GM12878 (cell line): ENCODE results near the gene MTFMT. TPM values are rescaled to one million over a fixed set of nuclear protein-coding genes. Genes with fewer than 3 reads are reported as not detected.

Experiments
- ATAC-seq: fragments of 200-7000 bp; cut with Tn5 transposase; 3 replicates; pipeline ENCODE4 v1.9.1; 2020; ENCODE audit warnings: mild to moderate bottlenecking, moderate library complexity
- BruUV-seq: library from RNA; stranded (reverse); fragments of 400-500 nt; replicated peaks from 2 replicates; lab custom pipeline; 2021; lab: Mats Ljungman, UMichigan
- CTCF ChIA-PET: fragments of 300-600 bp; sonication (Branson Sonifier 250); formaldehyde crosslinking; extraction: SDS; loops from one replicate; lab custom pipeline; 2021; ENCODE audit warnings: inconsistent platforms; lab: Yijun Ruan, JAX
- POLR2A ChIA-PET: fragments of 350-600 bp; formaldehyde crosslinking; extraction: SDS; loops from one replicate; lab custom pipeline; 2021; ENCODE audit warnings: inconsistent platforms; lab: Charles Lee
- RAD21 ChIA-PET: fragments of 300-600 bp; sonication (Branson Sonifier 250); formaldehyde crosslinking; loops from one replicate; lab custom pipeline; 2023; ENCODE audit warnings: antibody characterized with exemption; ENCODE audit not compliant: unreplicated experiment; lab: Charles Lee
- SMC1A ChIA-PET: fragments of 300-600 bp; sonication (Branson Sonifier 250); formaldehyde crosslinking; loops from one replicate; lab custom pipeline; 2023; ENCODE audit not compliant: unreplicated experiment, uncharacterized antibody; lab: Charles Lee
- DNase-seq: peaks from one replicate; pipeline ENCODE4 v3.0.0-alpha.2; 2011; ENCODE audit warnings: low read depth, low spot score
- FAIRE-seq: peaks from 3 replicates; lab custom pipeline; 2011; peaks lifted over from hg19 to GRCh38; lab: Jason Lieb, UNC
- H2AFZ ChIP-seq: 2 replicates; pipeline ENCODE4 v1.6.0; 2011; ENCODE audit warnings: low read depth, low read length, control low read depth; ENCODE audit not compliant: control insufficient read depth
- H3K27ac ChIP-seq: 2 replicates; pipeline ENCODE4 v1.5.1; 2011; ENCODE audit warnings: control low read depth; ENCODE audit not compliant: control insufficient read depth, insufficient read depth
- H3K27me3 ChIP-seq, 2 experiments: replicated peaks in 1 of 2; 2 replicates each; pipeline versions ENCODE4 v1.6.0 to v1.6.1; 2011; ENCODE audit warnings: low read length in 1 of 2; ENCODE audit not compliant: control insufficient read depth in 2 of 2, insufficient read depth in 2 of 2
- H3K36me3 ChIP-seq, 2 experiments: 2 replicates each; pipeline ENCODE4 v1.5.1; 2011; ENCODE audit warnings: low read length in 1 of 2; ENCODE audit not compliant: control insufficient read depth in 2 of 2, insufficient read depth in 2 of 2
- H3K4me1 ChIP-seq: 2 replicates; pipeline ENCODE4 v1.6.1; 2011; ENCODE audit warnings: mild to moderate bottlenecking, low read length, moderate library complexity, mixed read lengths; ENCODE audit not compliant: control insufficient read depth, insufficient read depth
- H3K4me2 ChIP-seq: 2 replicates; pipeline ENCODE4 v1.6.0; 2011; ENCODE audit warnings: control low read depth; ENCODE audit not compliant: control insufficient read depth, insufficient read depth
- H3K4me3 ChIP-seq: fragments of 200-600 bp; sonication (generic); 2 replicates; pipeline ENCODE4 v1.5.1; 2016
- H3K79me2 ChIP-seq: 2 replicates; pipeline ENCODE4 v1.6.0; 2011; ENCODE audit warnings: low read length; ENCODE audit not compliant: control insufficient read depth, insufficient read depth
- H3K9ac ChIP-seq: 2 replicates; pipeline ENCODE4 v1.8.0; 2011; ENCODE audit warnings: low read length, control low read depth, mixed read lengths; ENCODE audit not compliant: control insufficient read depth, insufficient read depth
- H3K9me3 ChIP-seq: replicated peaks from 3 replicates; pipeline ENCODE4 v1.5.1; 2011; ENCODE audit warnings: mild to moderate bottlenecking, low read length; ENCODE audit not compliant: control insufficient read depth, insufficient read depth
- H4K20me1 ChIP-seq: 2 replicates; pipeline ENCODE4 v1.6.0; 2011; ENCODE audit not compliant: control insufficient read depth, insufficient read depth
- BHLHE40 ChIP-seq, 2 experiments: fragments of 450-650 bp in 1 of 2; IDR thresholded peaks; 2 replicates each; pipeline ENCODE4 v1.6.1; 2011 to 2017; ENCODE audit warnings: low read depth in 2 of 2, borderline replicate concordance in 1 of 2, improper control_type of control experiment in 1 of 2, low read length in 1 of 2, mild to moderate bottlenecking in 1 of 2
- ESRRA ChIP-seq: IDR thresholded peaks from 2 replicates; pipeline ENCODE4 v1.6.1; 2012; ENCODE audit warnings: mild to moderate bottlenecking, low read length, improper control_type of control experiment
- FOXM1 ChIP-seq: IDR thresholded peaks from 2 replicates; pipeline ENCODE4 v1.6.1; 2012; ENCODE audit warnings: low read depth, mild to moderate bottlenecking, inconsistent platforms, low read length, moderate library complexity
- HDAC2 ChIP-seq: fragments of 200-600 bp; sonication (generic); IDR thresholded peaks from 2 replicates; pipeline ENCODE4 v1.6.1; 2017
- IKZF2 ChIP-seq, 2 experiments: fragments of 450-650 bp; IDR thresholded peaks; 2 replicates each; pipeline ENCODE4 v1.6.1; 2017; ENCODE audit warnings: mild to moderate bottlenecking in 2 of 2, moderate library complexity in 2 of 2
- KDM1A ChIP-seq: fragments of 200-600 bp; sonication (generic); IDR thresholded peaks from 2 replicates; pipeline ENCODE4 v1.6.1; 2016; ENCODE audit warnings: borderline replicate concordance
- NFYB ChIP-seq: IDR thresholded peaks from 2 replicates; pipeline ENCODE4 v1.6.1; 2011; ENCODE audit warnings: low read depth, mild to moderate bottlenecking, low read length, improper control_type of control experiment, moderate library complexity; ENCODE audit not compliant: insufficient read depth
- NR2F1 ChIP-seq: fragments of 450-650 bp; conservative IDR thresholded peaks from 2 replicates; pipeline ENCODE4 v1.6.1; 2017; ENCODE audit warnings: mild to moderate bottlenecking
- RCOR1 ChIP-seq: conservative IDR thresholded peaks from 2 replicates; pipeline ENCODE4 v1.6.1; 2012; ENCODE audit warnings: low read depth, low read length, improper control_type of control experiment
- SUZ12 ChIP-seq: fragments of 200-600 bp; sonication (generic); IDR thresholded peaks from one replicate; pipeline ENCODE4 v1.6.1; 2018; ENCODE audit warnings: antibody characterized with exemption, mild to moderate bottlenecking; ENCODE audit not compliant: unreplicated experiment
- TCF3 ChIP-seq: IDR thresholded peaks from 2 replicates; pipeline ENCODE4 v1.6.1; 2012; ENCODE audit warnings: low read depth, mild to moderate bottlenecking, low read length, borderline replicate concordance; ENCODE audit not compliant: insufficient read depth
- WRNIP1 ChIP-seq: IDR thresholded peaks from 2 replicates; pipeline ENCODE4 v1.6.1; 2011; ENCODE audit warnings: low read depth, low read length, improper control_type of control experiment, borderline replicate concordance
- WGBS: methylation state at CpG from one replicate; pipeline ENCODE4 v1.1.6; 2016; ENCODE audit warnings: low lambda C conversion rate; ENCODE audit not compliant: insufficient replicate concordance, insufficient coverage; ENCODE audit errors: missing lambda C conversion rate; 5-methylcytosine and 5-hydroxymethylcytosine counted together
- in situ Hi-C: fragments of 300-500 bp; cut with MboI; formaldehyde crosslinking; loops from 9 replicates; pipeline ENCODE4 v1.14.3; 2018; ENCODE audit warnings: mixed read lengths
- intact Hi-C: fragments of 100-400 bp; cut with micrococcal nuclease; formaldehyde crosslinking; loops from one replicate; pipeline ENCODE4 v1.14.2; 2022; ENCODE audit not compliant: unreplicated experiment
- polyA plus RNA-seq, 11 experiments: library from polyadenylated mRNA; depleted of rRNA in 4 of 11; unstranded in 6 of 11; stranded (reverse) in 5 of 11; fragments of >200 nt; fragmentation: Nextera tagmentation in 4 of 11; fragmentation: Illumina TruSeq in 1 of 11; extraction: Ambion mirVana in 4 of 11; extraction: Trizol in 1 of 11; gene quantifications; 1 replicate in 1 of 11; 2 replicates in 10 of 11; pipeline versions ENCODE4 v1.2.1 to v1.2.3, GENCODE V29; 2011 to 2016; ENCODE audit warnings: inconsistent platforms in 2 of 11, missing spikeins in 2 of 11, low read depth in 1 of 11
- total RNA-seq, 4 experiments: library from RNA; depleted of rRNA in 3 of 4; stranded (reverse); fragments of >200 nt in 3 of 4; fragmentation: Illumina TruSeq in 1 of 4; extraction: Trizol in 1 of 4; gene quantifications; 2 replicates each; pipeline versions ENCODE4 v1.2.1 to v1.2.3, GENCODE V29; 2013 to 2021
- TF ChIP-seq, protein P1 (sequence below): fragments of 450-650 bp; IDR thresholded peaks from 2 replicates; pipeline ENCODE4 v1.6.1; 2018; ENCODE audit warnings: mild to moderate bottlenecking, low read depth, moderate library complexity; ENCODE audit not compliant: partially characterized antibody
- TF ChIP-seq, protein P2 (sequence below): fragments of 150-350 bp; IDR thresholded peaks from 2 replicates; pipeline ENCODE4 v1.6.1; 2014; ENCODE audit warnings: mild to moderate bottlenecking, low read depth, low read length

MTFMT gene
- total and polyA plus RNA-seq, 10 of the 15 experiments (the other 5 are each of a cell fraction or from before 2014, with no cell fraction given): 1.7 to 29.8 (median 17.4) TPM

DNA sequence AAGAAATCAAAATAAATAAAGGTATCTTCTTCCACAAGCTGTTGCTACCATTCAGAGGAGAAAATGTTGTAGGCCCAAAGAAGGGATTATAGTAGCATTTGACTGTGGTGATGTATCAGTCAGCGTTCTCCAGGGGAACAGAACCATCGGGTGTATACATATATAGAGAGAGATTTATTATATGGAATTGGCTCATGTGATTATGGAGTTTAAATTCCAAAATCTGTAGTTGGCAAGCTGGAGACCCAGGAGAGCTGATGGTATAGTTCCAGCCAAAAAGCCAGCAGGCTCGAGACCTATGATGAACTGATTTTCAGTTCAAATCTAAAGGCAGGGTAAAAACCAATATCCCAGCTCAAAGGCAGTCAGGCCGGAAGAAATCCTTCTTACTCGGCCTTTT lies 32.4 kb downstream of the MTFMT start:
- Histone ChIP-seq H3K27ac (no peak overlapping the region), H3K4me3 (no peak overlapping the region), H3K79me2 (no peaks in the 10 kb centered on the region), H3K36me3 (no peaks in the 10 kb centered on the region), H3K9ac (no peak overlapping the region), H3K27me3 (no peaks in the 10 kb centered on the region), H3K9me3 (no peaks in the 10 kb centered on the region), H3K4me2 (no peak overlapping the region), H2AFZ (no peak overlapping the region), H3K4me1 (no peaks in the 10 kb centered on the region; the same call in none of the 2 replicates), H4K20me1 (no peaks in the 10 kb centered on the region)
- no TSS peak for BruUV-seq
- ChIA-PET POLR2A (interaction anchor here (0.9 to 1.0 kb wide), 3 partner anchors 15 to 156 kb away, joined by 3 to 4 read pairs (median 3); no protein-coding TSS in a partner anchor), CTCF (interaction anchor here (0.7 to 1.6 kb wide), 3 partner anchors 11 to 56 kb away, joined by 3 to 5 read pairs (median 3); no protein-coding TSS in a partner anchor)
- no peak for FAIRE-seq
- ATAC-seq: no peak
- in situ Hi-C loops: no loop called here
- DNase-seq: no peak
- intact Hi-C loops: no loop called here
- 61% methylated on average over 5 of the region's 5 CpGs for WGBS
- TF ChIP-seq KDM1A (no peak), TCF3 (no peak), IKZF2 (IDR thresholded peaks at IDR 0.05) (no peak), HDAC2 (no peak), NFYB (no peak), ESRRA (no peak), SUZ12 (no peak), BHLHE40 (IDR thresholded peaks at IDR 0.05; ENCODE audit: borderline replicate concordance in 1 of 2, low read depth in 2 of 2, low read length in 1 of 2) (no peak), RCOR1 (no peak), NR2F1 (no peak), WRNIP1 (no peak), FOXM1 (no peak)
- TF ChIP-seq, protein P1, sequence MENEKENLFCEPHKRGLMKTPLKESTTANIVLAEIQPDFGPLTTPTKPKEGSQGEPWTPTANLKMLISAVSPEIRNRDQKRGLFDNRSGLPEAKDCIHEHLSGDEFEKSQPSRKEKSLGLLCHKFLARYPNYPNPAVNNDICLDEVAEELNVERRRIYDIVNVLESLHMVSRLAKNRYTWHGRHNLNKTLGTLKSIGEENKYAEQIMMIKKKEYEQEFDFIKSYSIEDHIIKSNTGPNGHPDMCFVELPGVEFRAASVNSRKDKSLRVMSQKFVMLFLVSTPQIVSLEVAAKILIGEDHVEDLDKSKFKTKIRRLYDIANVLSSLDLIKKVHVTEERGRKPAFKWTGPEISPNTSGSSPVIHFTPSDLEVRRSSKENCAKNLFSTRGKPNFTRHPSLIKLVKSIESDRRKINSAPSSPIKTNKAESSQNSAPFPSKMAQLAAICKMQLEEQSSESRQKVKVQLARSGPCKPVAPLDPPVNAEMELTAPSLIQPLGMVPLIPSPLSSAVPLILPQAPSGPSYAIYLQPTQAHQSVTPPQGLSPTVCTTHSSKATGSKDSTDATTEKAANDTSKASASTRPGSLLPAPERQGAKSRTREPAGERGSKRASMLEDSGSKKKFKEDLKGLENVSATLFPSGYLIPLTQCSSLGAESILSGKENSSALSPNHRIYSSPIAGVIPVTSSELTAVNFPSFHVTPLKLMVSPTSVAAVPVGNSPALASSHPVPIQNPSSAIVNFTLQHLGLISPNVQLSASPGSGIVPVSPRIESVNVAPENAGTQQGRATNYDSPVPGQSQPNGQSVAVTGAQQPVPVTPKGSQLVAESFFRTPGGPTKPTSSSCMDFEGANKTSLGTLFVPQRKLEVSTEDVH: no peak
- TF ChIP-seq, protein P2, sequence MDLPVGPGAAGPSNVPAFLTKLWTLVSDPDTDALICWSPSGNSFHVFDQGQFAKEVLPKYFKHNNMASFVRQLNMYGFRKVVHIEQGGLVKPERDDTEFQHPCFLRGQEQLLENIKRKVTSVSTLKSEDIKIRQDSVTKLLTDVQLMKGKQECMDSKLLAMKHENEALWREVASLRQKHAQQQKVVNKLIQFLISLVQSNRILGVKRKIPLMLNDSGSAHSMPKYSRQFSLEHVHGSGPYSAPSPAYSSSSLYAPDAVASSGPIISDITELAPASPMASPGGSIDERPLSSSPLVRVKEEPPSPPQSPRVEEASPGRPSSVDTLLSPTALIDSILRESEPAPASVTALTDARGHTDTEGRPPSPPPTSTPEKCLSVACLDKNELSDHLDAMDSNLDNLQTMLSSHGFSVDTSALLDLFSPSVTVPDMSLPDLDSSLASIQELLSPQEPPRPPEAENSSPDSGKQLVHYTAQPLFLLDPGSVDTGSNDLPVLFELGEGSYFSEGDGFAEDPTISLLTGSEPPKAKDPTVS: no peak
- TF ChIP-seq, all 136 proteins: peak for 0
- RAD21 ChIA-PET: interaction anchor here (1.4 kb wide), 1 partner anchor 11 kb away, joined by 3 read pairs; no protein-coding TSS in a partner anchor
- SMC1A ChIA-PET: interaction anchor here (0.9 to 2.3 kb wide), 4 partner anchors 12 to 206 kb away, joined by 3 to 8 read pairs (median 4); no protein-coding TSS in a partner anchor
